ENCODE data around the gene KIAA1217. TPM values are rescaled to one million over a fixed set of nuclear protein-coding genes. Genes with fewer than 3 reads are reported as not detected.

KIAA1217 gene
- total RNA-seq, 1 experiment from 2014 or later = 18.6 TPM

DNA sequence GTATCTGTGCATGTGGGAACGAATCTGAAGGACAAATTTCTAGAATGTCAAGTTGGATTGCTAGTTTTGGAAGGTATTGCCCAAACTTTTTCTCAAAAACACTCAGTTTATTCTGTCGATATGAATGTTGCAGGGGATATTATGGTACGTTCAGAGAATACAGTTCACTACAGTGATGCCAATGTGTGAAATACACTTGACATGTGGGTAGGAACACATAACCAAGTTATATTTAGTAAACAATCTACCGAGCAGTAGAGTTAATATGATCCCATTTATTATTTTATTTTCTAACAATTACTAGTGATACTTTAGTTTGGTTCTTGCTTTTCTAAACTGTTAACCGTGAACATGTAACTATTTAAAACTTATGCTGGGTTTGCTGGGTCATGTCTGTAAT lies 37.4 kb downstream of the KIAA1217 start:
- Histone ChIP-seq H2AFZ (ENCODE audit: low read length) (no peak overlapping the region), H3T11ph (ENCODE audit: low read length) (no peak overlapping the region), H3K9ac (ENCODE audit: extremely low read depth, insufficient read length, low read length) (no peak overlapping the region), H3K79me2 (ENCODE audit: insufficient read depth, low read length) (no peaks in the 10 kb centered on the region), H2BK20ac (ENCODE audit: low read depth, low read length, poor library complexity, severe bottlenecking) (no peak overlapping the region), H2BK15ac (ENCODE audit: low read depth, low read length) (no peak overlapping the region), H3K23ac (ENCODE audit: insufficient read length, low read depth, low read length) (no peak overlapping the region), H2BK5ac (ENCODE audit: insufficient read length, low read length) (no peak overlapping the region), H3K4me2 (ENCODE audit: insufficient read depth, insufficient read length, low read length) (no peak overlapping the region), H3K27me3 (ENCODE audit: insufficient read depth, low read length) (no peaks in the 10 kb centered on the region), H3K9me3 (ENCODE audit: control insufficient read depth, low read depth, low read length) (no peaks in the 10 kb centered on the region), H4K91ac (ENCODE audit: insufficient read length, low read depth, low read length) (no peak overlapping the region), H4K8ac (replicated peaks; ENCODE audit: insufficient read length, low read depth, low read length) (no peak overlapping the region), H3K56ac (ENCODE audit: insufficient read length, low read depth, low read length) (no peak overlapping the region), H3K18ac (ENCODE audit: insufficient read length, low read depth, low read length) (no peak overlapping the region), H3K79me1 (ENCODE audit: insufficient read depth, low read depth, low read length, poor library complexity, severe bottlenecking) (no peaks in the 10 kb centered on the region), H3K14ac (ENCODE audit: insufficient read depth, low read length) (no peak overlapping the region), H2BK120ac (ENCODE audit: low read depth, low read length, poor library complexity, severe bottlenecking) (no peak overlapping the region), H4K5ac (ENCODE audit: insufficient read length, low read depth, low read length) (no peak overlapping the region), H2AK5ac (ENCODE audit: insufficient read length, low read length) (no peak overlapping the region), H2BK12ac (ENCODE audit: insufficient read length, low read depth, low read length) (no peak overlapping the region), H3K4ac (ENCODE audit: low read depth, low read length) (no peak overlapping the region), H3K4me1 (ENCODE audit: insufficient read depth, low read length) (peaks cover 6% of the 10 kb centered on the region; the same call in 1 of the 2 replicates), H4K20me1 (ENCODE audit: control insufficient read depth, insufficient read depth, insufficient read length) (no peaks in the 10 kb centered on the region), H3K23me2 (ENCODE audit: insufficient read length, low read depth, low read length, poor library complexity, severe bottlenecking) (no peaks in the 10 kb centered on the region), H3K27ac (ENCODE audit: insufficient read length, low read depth, low read length) (no peak overlapping the region)
- H3K27me3 Mint-ChIP-seq (ENCODE audit: low read depth) = no peaks in the 10 kb centered on the region
- TF ChIP-seq, protein P1, sequence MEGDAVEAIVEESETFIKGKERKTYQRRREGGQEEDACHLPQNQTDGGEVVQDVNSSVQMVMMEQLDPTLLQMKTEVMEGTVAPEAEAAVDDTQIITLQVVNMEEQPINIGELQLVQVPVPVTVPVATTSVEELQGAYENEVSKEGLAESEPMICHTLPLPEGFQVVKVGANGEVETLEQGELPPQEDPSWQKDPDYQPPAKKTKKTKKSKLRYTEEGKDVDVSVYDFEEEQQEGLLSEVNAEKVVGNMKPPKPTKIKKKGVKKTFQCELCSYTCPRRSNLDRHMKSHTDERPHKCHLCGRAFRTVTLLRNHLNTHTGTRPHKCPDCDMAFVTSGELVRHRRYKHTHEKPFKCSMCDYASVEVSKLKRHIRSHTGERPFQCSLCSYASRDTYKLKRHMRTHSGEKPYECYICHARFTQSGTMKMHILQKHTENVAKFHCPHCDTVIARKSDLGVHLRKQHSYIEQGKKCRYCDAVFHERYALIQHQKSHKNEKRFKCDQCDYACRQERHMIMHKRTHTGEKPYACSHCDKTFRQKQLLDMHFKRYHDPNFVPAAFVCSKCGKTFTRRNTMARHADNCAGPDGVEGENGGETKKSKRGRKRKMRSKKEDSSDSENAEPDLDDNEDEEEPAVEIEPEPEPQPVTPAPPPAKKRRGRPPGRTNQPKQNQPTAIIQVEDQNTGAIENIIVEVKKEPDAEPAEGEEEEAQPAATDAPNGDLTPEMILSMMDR (conservative IDR thresholded peaks at IDR 0.05) = no peak
- DNase-seq = no peak
- peaks cover 0 to 4% (median 2%) of the 10 kb centered on the region in 3 experiments; a peak in 3 of 7 replicates for H3K36me3 Mint-ChIP-seq (ENCODE audit: insufficient read depth in 1 of 3, low read depth in 3 of 3)
- peaks cover 10 to 13% of the 10 kb centered on the region in 2 experiments for H3K4me1 Mint-ChIP-seq
- H3K4me3 Mint-ChIP-seq = no peak overlapping the region
- no peak overlapping the region; a peak in 1 of 7 replicates for H3K27ac Mint-ChIP-seq
- WGBS (ENCODE audit: extremely low coverage, insufficient read length, low lambda C conversion rate) = no CpG with 5 or more reads among the region's 5 CpGs
- no peaks in the 10 kb centered on the region for H3K9me3 Mint-ChIP-seq

Measured in H9 (cell line).